SU-DHL-6 (cell line): ENCODE measurements around the gene GPR137C.

Experiments used
- H2AFZ ChIP-seq: fragments of 200-600 bp; sonication (generic); 2 replicates; pipeline ENCODE4 v1.6.1; 2014; ENCODE audit warnings: low read depth, mild to moderate bottlenecking, moderate library complexity, mixed read lengths, antibody characterized with exemption, low read length; ENCODE audit not compliant: severe bottlenecking
- H3F3A ChIP-seq: fragments of 200-600 bp; shearing (Covaris generic); 2 replicates; pipeline ENCODE4 v1.6.0; 2016; ENCODE audit warnings: antibody characterized with exemption, mild to moderate bottlenecking; ENCODE audit not compliant: insufficient read depth
- H3K27ac ChIP-seq: fragments of 200-600 bp; sonication (generic); 2 replicates; pipeline ENCODE4 v1.5.1; 2016; ENCODE audit warnings: low read depth, mild to moderate bottlenecking, low read length, moderate library complexity, mixed read lengths
- H3K27me3 ChIP-seq: fragments of 200-600 bp; sonication (generic), shearing (Covaris generic); 2 replicates; pipeline ENCODE4 v1.6.0; 2014; ENCODE audit warnings: mild to moderate bottlenecking, low read length
- H3K36me3 ChIP-seq: fragments of 200-600 bp; sonication (generic); 2 replicates; pipeline ENCODE4 v1.6.1; 2014; ENCODE audit warnings: mild to moderate bottlenecking, low read length, mixed read lengths
- H3K4me2 ChIP-seq: fragments of 300-600, 200-600 bp; shearing (Covaris generic), sonication (generic); 2 replicates; pipeline ENCODE4 v1.6.0; 2014; ENCODE audit warnings: low read length, low read depth, mild to moderate bottlenecking; ENCODE audit not compliant: poor library complexity, severe bottlenecking
- H3K4me3 ChIP-seq: fragments of 200-600 bp; sonication (generic); 2 replicates; pipeline ENCODE4 v1.5.1; 2014; ENCODE audit warnings: antibody characterized with exemption, low read length, mild to moderate bottlenecking, mixed read lengths; ENCODE audit not compliant: insufficient read depth, poor library complexity, severe bottlenecking
- H3K79me2 ChIP-seq: fragments of 200-600 bp; sonication (generic); 2 replicates; pipeline ENCODE4 v1.6.1; 2014; ENCODE audit warnings: mild to moderate bottlenecking, low read length, moderate library complexity; ENCODE audit not compliant: insufficient read depth
- H3K9ac ChIP-seq: fragments of 200-600 bp; sonication (generic); 2 replicates; pipeline ENCODE4 v1.7.0; 2014; ENCODE audit warnings: mild to moderate bottlenecking, low read length
- H3K9me2 ChIP-seq: fragments of 200-600 bp; sonication (generic); replicated peaks from 2 replicates; pipeline ENCODE4 v1.6.1; 2014; ENCODE audit warnings: low read length; ENCODE audit not compliant: insufficient read depth
- H3K9me3 ChIP-seq: fragments of 200-600 bp; sonication (generic); 2 replicates; pipeline ENCODE4 v1.6.1; 2014; ENCODE audit warnings: low read length, mixed read lengths; ENCODE audit not compliant: insufficient read depth
- H4K20me1 ChIP-seq: fragments of 200-600 bp; sonication (generic); 2 replicates; pipeline ENCODE4 v1.6.1; 2014; ENCODE audit warnings: low read depth, mild to moderate bottlenecking, antibody characterized with exemption, low read length, moderate library complexity, mixed read lengths
- EZH2phosphoT487 ChIP-seq: fragments of 200-600 bp; sonication (generic), shearing (Covaris generic); conservative IDR thresholded peaks from 2 replicates; pipeline ENCODE4 v1.6.1; 2018; ENCODE audit warnings: mild to moderate bottlenecking, antibody characterized with exemption, low read length, moderate library complexity, mixed read lengths
- TF ChIP-seq, protein P1 (sequence below): fragments of 200-600 bp; sonication (generic); IDR thresholded peaks from one replicate; pipeline ENCODE4 v1.5.1; 2017; ENCODE audit warnings: antibody characterized with exemption, mild to moderate bottlenecking, low read length, moderate library complexity; ENCODE audit not compliant: insufficient read depth, poor library complexity, severe bottlenecking

The GPR137C gene

DNA sequence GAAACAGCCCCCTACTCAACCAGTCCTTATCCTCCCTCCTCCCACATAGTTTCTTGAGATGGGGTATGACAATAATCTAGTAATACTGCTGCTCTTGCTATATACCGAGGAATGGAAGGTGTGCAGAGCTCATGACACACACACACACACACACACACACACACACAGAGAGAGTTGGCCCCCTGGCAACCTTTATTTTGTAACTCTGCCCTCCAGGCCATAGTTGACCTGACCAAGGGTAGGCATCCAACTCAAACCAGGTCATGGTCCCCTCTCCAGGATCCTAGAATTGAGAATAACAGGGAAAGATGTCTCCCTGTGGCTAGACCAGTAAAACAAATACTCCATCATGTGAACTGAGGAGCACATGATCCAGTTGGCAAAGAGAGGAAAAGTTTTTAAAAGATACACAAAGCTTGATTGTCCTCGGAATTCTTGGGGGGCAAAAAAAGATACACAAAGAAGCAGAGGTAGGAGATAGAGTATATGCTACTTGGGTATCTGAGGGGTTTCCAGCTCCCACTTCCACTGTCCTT lies 131.4 kb downstream of the GPR137C start:
- Histone ChIP-seq H3K9ac (no peak overlapping the region), H2AFZ (no peak overlapping the region), H3K79me2 (peaks cover 62% of the 10 kb centered on the region), H3K27ac (no peak overlapping the region), H4K20me1 (peaks cover 19% of the 10 kb centered on the region; the same call in 1 of the 2 replicates), H3K36me3 (peaks cover 16% of the 10 kb centered on the region; the same call in 1 of the 2 replicates), H3K9me2 (no peaks in the 10 kb centered on the region), H3K4me3 (no peak overlapping the region), H3K4me2 (no peak overlapping the region), H3F3A (no peaks in the 10 kb centered on the region), H3K9me3 (no peaks in the 10 kb centered on the region), H3K27me3 (no peaks in the 10 kb centered on the region)
- no peak for TF ChIP-seq EZH2phosphoT487
- TF ChIP-seq, protein P1, sequence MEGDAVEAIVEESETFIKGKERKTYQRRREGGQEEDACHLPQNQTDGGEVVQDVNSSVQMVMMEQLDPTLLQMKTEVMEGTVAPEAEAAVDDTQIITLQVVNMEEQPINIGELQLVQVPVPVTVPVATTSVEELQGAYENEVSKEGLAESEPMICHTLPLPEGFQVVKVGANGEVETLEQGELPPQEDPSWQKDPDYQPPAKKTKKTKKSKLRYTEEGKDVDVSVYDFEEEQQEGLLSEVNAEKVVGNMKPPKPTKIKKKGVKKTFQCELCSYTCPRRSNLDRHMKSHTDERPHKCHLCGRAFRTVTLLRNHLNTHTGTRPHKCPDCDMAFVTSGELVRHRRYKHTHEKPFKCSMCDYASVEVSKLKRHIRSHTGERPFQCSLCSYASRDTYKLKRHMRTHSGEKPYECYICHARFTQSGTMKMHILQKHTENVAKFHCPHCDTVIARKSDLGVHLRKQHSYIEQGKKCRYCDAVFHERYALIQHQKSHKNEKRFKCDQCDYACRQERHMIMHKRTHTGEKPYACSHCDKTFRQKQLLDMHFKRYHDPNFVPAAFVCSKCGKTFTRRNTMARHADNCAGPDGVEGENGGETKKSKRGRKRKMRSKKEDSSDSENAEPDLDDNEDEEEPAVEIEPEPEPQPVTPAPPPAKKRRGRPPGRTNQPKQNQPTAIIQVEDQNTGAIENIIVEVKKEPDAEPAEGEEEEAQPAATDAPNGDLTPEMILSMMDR: no peak

DNA sequence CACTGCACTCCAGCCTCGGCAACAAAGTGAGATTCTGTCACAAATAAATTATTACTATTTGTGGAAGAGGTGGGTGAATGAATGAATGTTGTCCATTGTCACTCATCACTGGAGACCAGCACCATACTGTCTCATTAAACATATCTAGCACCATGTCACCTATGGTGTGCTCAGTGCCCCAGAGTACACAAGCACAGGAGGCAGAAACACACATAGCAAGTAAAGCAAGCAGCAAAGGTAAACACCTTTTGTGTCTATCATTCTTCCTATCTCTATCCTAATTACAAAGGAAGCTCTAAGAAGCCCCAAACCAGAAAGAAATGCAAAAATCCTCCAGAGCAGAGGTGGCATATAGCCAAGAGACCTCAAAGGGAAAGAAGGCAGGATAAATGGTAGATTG lies 133.5 kb downstream of the GPR137C start:
- Histone ChIP-seq H3K27ac (no peak overlapping the region), H3K36me3 (peaks cover 7% of the 10 kb centered on the region; the same call in 1 of the 2 replicates), H2AFZ (no peak overlapping the region), H3K4me2 (no peak overlapping the region), H3K9me3 (no peaks in the 10 kb centered on the region), H3K9ac (no peak overlapping the region), H3K79me2 (peaks cover 84% of the 10 kb centered on the region), H3K4me3 (no peak overlapping the region), H4K20me1 (peaks cover 24% of the 10 kb centered on the region; the same call in 1 of the 2 replicates), H3K9me2 (no peaks in the 10 kb centered on the region), H3F3A (no peaks in the 10 kb centered on the region), H3K27me3 (no peaks in the 10 kb centered on the region)
- TF ChIP-seq, protein P1: no peak
- TF ChIP-seq EZH2phosphoT487: no peak
